ELF-1 (cell line): Measurements from ENCODE around the gene SPATA32.

ENCODE experiments used
- DNase-seq: peaks from one replicate; pipeline ENCODE4 v3.0.0-alpha.2; 2016; ENCODE audit warnings: low read depth, low spot score

SPATA32 gene

DNA sequence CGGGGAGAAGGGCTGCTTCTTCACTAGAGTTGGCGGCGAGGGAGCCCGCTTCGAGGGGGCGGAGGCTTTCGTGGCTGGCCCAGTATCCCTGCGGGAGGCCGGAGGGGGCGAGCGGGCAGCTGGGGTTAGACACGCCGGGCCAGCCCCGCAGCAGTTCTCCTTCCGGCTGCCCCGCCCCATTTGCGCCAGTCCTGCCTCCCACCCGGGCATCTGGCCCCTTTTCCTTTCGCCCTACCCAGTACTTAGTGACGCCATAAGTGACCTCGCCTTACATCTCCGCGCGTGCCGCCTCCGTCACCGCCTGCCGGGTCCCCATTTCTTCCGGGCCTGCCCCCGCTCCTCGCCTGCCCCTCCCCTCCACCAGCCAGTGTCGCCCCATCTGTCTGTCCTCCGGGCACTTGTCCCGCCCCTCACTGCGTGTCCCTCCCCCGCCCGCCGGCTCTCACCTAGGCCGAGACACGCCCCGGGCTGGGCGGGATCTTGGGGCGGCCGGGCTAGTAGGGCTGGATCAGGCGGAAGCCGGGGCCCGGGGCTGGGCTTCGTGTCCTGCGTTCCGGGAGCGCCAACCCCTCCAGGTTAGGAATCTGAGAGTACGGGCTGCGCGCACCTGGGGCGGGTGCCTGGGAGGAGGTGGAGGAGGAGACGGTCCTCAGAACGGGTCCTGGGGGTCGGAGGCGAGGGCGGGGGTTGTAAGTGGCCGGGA is 14.3 kb downstream of the SPATA32 start:
- DNase-seq: peak; percentile 93

DNA sequence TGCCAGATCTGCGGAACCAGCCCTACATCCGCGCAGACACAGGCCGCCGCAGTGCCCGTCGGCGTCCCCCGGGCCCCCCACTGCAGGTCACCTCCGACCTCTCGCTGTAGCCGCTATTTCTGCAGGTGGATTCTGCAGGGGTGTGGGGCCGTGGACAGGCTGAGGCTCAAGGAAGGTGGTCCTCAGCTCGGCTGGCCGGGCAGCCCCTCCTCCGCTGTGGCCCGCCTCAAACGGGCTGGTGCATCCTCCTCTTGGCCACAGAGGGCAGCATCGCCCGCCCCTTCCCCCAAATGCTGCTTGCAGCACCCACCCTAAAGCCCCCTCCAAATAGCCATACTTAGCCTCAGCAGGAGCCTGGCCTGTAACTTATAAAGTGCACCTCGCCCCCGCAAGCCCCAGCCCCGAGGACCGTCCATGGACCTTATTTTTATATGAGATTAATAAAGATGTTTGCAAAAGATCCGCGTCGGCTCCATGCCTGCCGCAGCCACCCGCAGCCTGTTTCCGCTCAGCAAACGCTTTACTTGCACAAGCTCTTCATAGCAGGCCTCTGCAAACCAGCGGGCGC is 14.9 kb downstream of the SPATA32 start:
- peak; percentile 82 for DNase-seq

GRCh38 chr17:45246338-45246737 is 15.6 kb downstream of the SPATA32 start:
- DNase-seq: no peak

- no peak for DNase-seq
These were observed 16.9 kb downstream of the SPATA32 start for GRCh38 chr17:45244725-45245656.

GRCh38 chr17:45243750-45244149 is 18.1 kb downstream of the SPATA32 start:
- DNase-seq: no peak

GRCh38 chr17:45242029-45242414 is 19.9 kb downstream of the SPATA32 start:
- DNase-seq: no peak

DNA sequence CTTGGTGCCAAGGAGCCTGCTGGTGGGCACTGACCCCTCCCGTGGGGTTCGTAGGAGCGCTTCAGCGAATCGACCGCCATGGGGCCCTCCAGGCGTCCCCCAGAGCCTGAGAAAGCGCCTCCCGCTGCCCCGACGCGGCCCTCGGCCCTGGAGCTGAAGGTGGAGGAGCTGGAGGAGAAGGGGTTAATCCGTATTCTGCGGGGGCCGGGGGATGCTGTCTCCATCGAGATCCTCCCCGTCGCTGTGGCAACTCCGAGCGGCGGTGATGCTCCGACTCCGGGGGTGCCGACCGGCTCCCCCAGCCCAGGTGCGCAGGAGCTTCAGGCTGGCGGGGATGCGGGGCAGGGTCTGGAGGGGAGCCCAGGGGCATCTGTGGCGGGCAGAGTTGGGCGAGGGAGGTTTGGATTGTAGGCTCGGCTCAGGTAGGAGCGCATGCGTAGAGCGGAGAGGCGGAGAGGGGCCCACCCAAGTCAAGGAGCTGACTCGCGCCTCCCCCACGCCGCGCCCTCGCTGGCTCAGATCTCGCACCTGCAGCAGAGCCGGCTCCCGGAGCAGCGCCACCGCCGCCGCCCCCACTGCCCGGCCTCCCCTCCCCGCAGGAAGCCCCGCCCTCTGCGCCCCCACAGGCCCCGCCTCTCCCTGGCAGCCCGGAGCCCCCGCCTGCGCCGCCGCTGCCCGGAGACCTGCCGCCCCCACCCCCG is 20.4 kb downstream of the SPATA32 start:
- DNase-seq: no peak

DNA sequence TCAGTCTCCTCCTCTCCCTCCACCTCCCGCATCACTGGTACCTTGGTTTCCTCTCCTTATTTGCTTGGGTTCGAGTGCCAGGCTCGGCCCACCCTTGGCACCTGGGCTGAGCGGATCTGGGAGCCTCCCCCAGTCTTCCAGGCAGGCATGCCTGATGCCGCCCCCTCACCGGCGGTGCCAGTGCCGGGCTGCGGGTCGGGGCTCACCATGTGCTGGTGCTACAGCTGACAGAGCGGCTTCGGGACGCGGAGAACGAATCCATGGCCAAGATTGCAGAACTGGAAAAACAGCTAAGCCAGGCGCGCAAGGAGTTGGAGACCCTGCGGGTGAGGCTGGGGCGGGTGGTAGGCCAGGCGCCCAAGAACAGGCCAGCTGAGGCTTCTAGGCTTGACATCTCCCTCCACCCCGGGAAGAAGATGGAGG is 21.0 kb downstream of the SPATA32 start:
- peak; percentile 32 for DNase-seq

DNA sequence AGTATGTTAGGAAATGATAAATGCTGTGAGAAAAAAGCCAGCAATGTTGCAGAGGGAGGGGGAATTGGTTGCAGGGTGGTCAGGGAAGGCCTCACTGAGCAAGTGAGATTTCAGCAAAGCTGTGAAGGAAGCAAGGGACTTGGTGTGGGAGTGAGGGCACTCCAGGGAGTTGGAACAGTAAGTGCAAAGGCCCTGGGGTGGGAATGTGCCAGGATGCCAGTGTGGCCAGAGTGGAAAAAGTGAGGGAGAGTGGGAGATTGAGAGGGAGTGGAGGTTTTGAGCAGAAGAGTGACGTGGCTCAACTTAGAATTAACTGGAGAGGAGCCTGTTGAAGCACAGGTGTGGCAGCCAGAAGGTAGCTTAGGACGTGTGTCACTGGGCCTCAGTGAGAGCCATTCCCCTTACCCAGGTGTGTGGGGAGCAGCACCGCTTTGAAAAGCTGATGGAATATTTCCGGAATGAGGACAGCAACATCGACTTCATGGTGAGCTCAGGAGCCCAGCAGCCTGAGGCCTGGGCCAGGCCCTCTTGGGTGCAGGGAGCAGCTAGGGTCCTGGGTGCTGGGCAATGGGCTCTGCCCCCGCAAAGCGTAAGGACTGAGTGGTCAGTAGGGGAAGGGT is 23.6 kb downstream of the SPATA32 start:
- DNase-seq: no peak

DNA sequence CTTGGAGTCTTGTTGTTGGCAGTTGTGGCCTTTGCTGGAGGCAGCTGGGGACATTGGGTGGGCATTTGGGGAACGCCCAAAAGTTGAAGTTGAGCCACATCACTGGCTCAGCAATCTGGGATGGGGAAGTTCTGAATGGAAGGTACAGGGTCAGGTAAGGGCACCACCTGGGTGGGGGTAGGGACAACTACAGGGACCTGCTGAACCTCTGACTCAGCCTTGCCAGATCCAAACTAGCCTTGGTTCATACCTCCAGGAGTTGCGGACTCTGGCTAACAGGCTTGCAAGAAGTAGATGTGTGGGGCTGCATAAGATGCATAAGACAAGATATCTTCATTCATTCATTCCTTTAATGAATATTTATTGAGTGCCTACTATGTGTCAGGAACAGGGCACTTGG is 24.2 kb downstream of the SPATA32 start:
- no peak for DNase-seq

- no peak for DNase-seq
These were observed 25.6 kb downstream of the SPATA32 start for GRCh38 chr17:45236282-45236606.

DNA sequence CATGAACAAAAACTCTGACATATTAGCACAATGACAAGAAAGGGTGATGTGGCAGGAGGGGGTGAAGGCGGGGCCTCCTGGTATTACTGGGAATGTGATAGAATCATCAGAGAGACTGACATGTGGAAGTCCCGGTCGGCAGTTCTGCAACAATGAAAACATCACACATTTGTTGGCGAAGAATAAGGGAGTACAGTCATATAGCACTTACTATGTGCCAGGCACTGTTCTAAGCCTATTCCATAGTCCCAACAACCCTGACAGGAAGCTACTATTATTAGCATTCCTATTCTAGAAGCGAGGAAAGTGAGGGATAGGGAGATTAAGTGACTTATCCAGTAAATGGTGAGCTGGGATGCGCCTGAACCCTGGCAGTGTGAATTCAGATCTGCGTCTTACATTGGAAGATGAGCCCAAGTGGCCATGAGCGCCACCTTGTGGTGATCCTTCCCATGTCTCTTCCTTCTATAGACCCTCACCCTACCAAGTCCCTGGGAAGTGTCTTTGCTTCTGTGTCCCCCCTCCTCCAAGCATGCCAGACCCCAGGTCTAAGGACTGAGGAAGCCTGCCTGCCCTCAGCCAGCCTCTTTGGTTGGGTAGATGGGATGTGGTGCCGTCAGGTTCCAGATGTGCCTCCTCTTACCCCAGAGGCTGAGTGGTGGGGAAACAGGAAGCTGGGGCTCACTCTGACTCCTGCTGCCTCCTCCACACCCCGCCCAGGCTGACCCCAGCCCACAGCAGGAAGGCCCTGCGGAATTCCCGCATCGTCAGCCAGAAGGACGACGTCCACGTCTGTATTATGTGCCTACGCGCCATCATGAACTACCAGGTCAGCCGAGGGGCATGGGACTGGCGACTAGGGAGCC is 26.2 kb downstream of the SPATA32 start:
- peak; percentile 90 for DNase-seq

- DNase-seq: peak; percentile 29
These were observed 27.1 kb downstream of the SPATA32 start for GRCh38 chr17:45234641-45235415.

GRCh38 chr17:45233423-45233924 is 28.4 kb downstream of the SPATA32 start:
- no peak for DNase-seq

DNA sequence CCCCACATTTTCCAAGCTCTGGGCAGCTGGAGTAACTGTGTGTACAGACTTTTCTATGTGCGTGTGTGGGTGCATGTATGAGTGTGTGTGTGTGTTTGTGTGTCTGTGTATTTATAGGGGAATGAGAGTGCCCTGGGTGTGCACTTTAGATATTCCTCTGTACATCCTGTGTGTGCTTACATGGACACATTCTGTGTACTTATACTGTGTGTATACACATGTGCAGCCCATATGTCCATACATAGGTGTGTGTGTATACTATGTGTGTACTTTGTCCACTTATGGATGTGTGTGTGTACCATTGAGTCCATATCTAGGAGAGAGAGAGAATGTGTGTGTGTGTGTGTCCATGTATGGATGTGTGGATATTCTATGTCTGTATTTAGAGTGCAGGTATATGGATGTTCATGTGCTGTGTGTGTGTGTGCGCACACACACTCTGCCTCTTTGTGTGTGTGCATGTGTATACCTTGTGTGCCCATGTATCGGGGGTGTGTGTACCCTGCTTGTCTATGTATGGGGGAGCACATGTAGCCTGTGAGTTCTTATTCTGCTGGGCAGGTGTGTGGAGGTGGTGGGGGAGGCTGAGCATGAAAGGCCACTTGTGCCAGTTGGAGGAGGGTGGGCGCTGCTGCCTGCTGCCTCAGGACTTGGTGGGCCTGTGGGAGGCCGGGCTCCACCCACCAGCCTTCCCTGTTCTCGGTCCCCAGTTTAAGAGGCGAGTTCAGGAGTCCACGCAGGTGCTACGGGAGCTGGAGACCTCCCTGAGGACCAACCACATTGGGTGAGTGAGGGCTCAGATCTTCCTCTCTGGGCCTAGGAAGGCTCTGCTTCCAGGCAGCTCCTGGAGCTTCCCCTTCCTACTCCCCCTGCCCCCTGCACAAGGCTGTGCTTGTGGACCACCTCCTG is 29.1 kb downstream of the SPATA32 start:
- DNase-seq: no peak

DNA sequence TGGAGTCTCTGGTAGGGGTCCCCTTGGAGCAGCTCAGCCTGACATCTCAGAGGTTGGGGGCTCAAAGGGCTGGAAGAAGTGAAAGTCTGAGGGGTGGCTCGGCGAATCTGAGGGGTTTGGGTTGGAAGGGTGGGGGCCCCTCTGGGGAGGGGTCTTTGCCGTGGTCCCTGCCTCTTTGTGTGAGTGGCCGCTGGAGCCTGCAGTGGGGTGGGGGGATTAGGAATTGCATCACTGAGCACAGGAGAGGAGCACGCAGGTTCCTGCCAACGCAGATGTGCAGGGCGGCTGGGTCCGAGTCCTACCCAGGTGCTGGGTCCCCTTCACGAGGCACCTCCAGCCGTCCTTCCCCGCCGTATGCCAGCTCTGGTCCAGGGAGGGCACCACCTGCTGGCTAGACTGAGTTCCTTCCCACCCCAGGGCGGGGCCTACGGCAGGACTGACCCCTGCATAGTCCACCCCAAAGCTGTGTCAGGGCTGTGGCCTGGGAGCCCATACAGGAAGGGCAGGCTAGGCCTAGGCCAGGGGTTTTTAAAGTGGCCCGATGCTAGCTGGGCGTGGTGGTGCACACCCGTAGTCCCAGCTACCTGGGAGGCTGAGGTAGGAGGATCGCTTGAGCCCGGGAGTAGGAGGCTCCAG is 30.3 kb downstream of the SPATA32 start:
- peak; percentile 54 for DNase-seq

DNA sequence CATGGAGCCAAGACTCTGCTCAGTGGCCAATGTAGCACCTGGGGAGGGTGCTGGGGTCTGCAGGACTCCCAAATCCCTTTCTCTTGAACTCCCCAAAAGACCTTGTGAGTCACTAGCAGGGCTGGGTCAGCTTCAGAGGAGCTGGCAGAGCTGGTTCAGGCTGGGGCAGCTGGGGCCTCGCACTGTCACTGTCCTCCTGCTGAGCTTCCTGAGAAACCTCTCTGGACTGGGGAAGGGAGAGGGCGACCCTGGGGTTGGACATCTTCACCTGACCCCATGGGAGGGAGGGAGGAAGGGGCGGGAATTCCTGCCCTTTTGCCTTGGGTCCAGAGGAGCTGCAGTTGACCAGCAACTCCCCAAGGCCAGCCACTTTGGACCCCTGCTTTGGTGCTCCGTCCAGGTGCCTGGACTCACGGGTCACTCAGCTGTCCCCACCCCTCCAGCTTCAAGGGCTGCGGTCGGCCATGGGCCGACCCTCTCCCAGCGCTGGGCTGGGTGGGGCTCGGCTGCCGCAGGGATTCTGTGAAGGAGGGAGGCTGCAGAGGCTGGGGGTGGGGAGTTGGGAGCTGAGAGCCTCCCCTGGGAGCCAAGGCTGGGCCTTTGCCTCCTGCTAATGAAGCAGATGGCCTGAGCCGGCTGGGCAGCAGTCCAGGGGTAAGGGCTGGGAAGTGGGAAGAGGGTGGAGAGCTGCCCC is 31.0 kb downstream of the SPATA32 start:
- no peak for DNase-seq

- DNase-seq: no peak
These were observed 31.5 kb downstream of the SPATA32 start for GRCh38 chr17:45230410-45230786.
